Trophoblast cell (in vitro differentiated cells and primary cell): ENCODE measurements around the gene SDK2.

Experiments used
- DNase-seq, 2 donors: peaks; one replicate each; pipeline ENCODE4 v3.0.0-alpha.2; 2016
- H2AFZ ChIP-seq: 2 replicates; pipeline ENCODE4 v1.6.1; 2013; ENCODE audit warnings: low read length, moderate library complexity, mild to moderate bottlenecking; ENCODE audit not compliant: insufficient read depth, poor library complexity
- H2AK5ac ChIP-seq: 2 replicates; pipeline ENCODE4 v1.6.1; 2013; ENCODE audit warnings: mild to moderate bottlenecking, low read length
- H2BK120ac ChIP-seq: 2 replicates; pipeline ENCODE4 v1.6.1; 2013; ENCODE audit warnings: low read length, mild to moderate bottlenecking, moderate library complexity; ENCODE audit not compliant: insufficient read depth, poor library complexity
- H2BK12ac ChIP-seq: 2 replicates; pipeline ENCODE4 v1.6.1; 2013; ENCODE audit warnings: mild to moderate bottlenecking, low read length, moderate library complexity
- H2BK5ac ChIP-seq: 2 replicates; pipeline ENCODE4 v1.6.1; 2013; ENCODE audit warnings: low read length, low read depth, moderate library complexity, mild to moderate bottlenecking; ENCODE audit not compliant: poor library complexity
- H3K14ac ChIP-seq: 2 replicates; pipeline ENCODE4 v1.6.1; 2013; ENCODE audit warnings: mild to moderate bottlenecking, low read length
- H3K18ac ChIP-seq: 2 replicates; pipeline ENCODE4 v1.6.1; 2013; ENCODE audit warnings: mild to moderate bottlenecking, low read length
- H3K23ac ChIP-seq: 2 replicates; pipeline ENCODE4 v1.6.1; 2013; ENCODE audit warnings: low read length
- H3K27ac ChIP-seq: 2 replicates; pipeline ENCODE4 v1.5.1; 2013; ENCODE audit warnings: low read depth, mild to moderate bottlenecking, inconsistent platforms, low read length, moderate library complexity
- H3K27me3 ChIP-seq: 2 replicates; pipeline ENCODE4 v1.6.1; 2013; ENCODE audit warnings: inconsistent platforms, mild to moderate bottlenecking, low read length, moderate library complexity; ENCODE audit not compliant: insufficient read depth
- H3K36me3 ChIP-seq, 2 experiments: 1 replicate in 1 of 2; 2 replicates in 1 of 2; pipeline ENCODE4 v1.6.1; 2013; ENCODE audit warnings: low read length in 2 of 2, mild to moderate bottlenecking in 2 of 2, moderate library complexity in 1 of 2; ENCODE audit not compliant: insufficient read depth in 2 of 2, control insufficient read depth in 1 of 2
- H3K4ac ChIP-seq: 2 replicates; pipeline ENCODE4 v1.6.1; 2013; ENCODE audit warnings: low read depth, mild to moderate bottlenecking, low read length, moderate library complexity
- H3K4me1 ChIP-seq, 2 experiments: 1 replicate in 1 of 2; 2 replicates in 1 of 2; pipeline ENCODE4 v1.6.1; 2013; ENCODE audit warnings: low read length in 2 of 2, mild to moderate bottlenecking in 2 of 2, moderate library complexity in 1 of 2; ENCODE audit not compliant: insufficient read depth in 2 of 2, control insufficient read depth in 1 of 2
- H3K4me2 ChIP-seq: 2 replicates; pipeline ENCODE4 v1.6.1; 2013; ENCODE audit warnings: inconsistent platforms, mild to moderate bottlenecking, low read length, moderate library complexity
- H3K4me3 ChIP-seq: 2 replicates; pipeline ENCODE4 v1.5.1; 2013; ENCODE audit warnings: mild to moderate bottlenecking, low read depth, low read length, inconsistent platforms
- H3K79me1 ChIP-seq: one replicate; pipeline ENCODE4 v1.6.1; 2013; ENCODE audit warnings: low read length
- H3K79me2 ChIP-seq: 2 replicates; pipeline ENCODE4 v1.6.1; 2013; ENCODE audit warnings: low read length, mild to moderate bottlenecking; ENCODE audit not compliant: control insufficient read depth, insufficient read depth, poor library complexity
- H3K9ac ChIP-seq: 2 replicates; pipeline ENCODE4 v1.6.1; 2013; ENCODE audit warnings: mild to moderate bottlenecking, low read length
- H3K9me3 ChIP-seq: 2 replicates; pipeline ENCODE4 v1.6.1; 2013; ENCODE audit warnings: low read depth, mild to moderate bottlenecking, control low read depth, inconsistent platforms, low read length; ENCODE audit not compliant: insufficient read depth
- H4K12ac ChIP-seq: 2 replicates; pipeline ENCODE4 v1.6.1; 2013; ENCODE audit warnings: low read depth, mild to moderate bottlenecking, low read length, moderate library complexity
- H4K8ac ChIP-seq: 2 replicates; pipeline ENCODE4 v1.6.1; 2013; ENCODE audit warnings: low read depth, mild to moderate bottlenecking, low read length, moderate library complexity
- H4K91ac ChIP-seq: one replicate; pipeline ENCODE4 v1.6.1; 2013; ENCODE audit warnings: low read depth, mild to moderate bottlenecking, low read length, moderate library complexity
- WGBS: extraction: QIAGEN DNeasy Blood & Tissue Kit; methylation state at CpG from one replicate; pipeline ENCODE4 v1.1.7; 2013; ENCODE audit warnings: missing lambda C conversion rate; ENCODE audit not compliant: insufficient read length, insufficient coverage; ENCODE audit errors: extremely low coverage; 5-methylcytosine and 5-hydroxymethylcytosine counted together

Gene SDK2

DNA sequence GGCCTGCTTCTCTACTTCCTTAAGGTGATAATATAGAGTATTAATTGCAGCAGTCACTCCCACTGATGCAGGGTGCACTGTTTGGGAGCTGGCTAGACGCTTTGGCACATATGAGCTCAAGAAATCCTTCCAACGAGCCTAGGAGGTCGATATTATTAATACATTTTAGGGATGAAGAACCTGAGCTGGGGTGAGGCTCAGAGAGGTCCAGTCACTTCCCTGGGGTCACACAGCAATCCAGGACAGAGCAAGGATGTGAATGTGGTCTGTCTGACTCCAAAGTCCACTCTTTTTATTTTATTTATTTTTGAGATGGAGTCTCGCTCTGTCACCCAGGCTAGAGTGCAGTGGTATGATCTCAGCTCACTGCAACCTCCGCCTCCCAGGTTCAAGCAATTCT is 176.0 kb downstream of the SDK2 start:
- no peak overlapping the region for H3K27ac ChIP-seq
- no peak overlapping the region for H3K4me2 ChIP-seq
- no peak overlapping the region for H3K14ac ChIP-seq
- peaks cover 9% of the 10 kb centered on the region for H3K9me3 ChIP-seq
- no peak overlapping the region for H2BK5ac ChIP-seq
- H3K18ac ChIP-seq = no peak overlapping the region
- H3K9ac ChIP-seq = no peak overlapping the region
- H3K79me1 ChIP-seq = no peaks in the 10 kb centered on the region
- H2AK5ac ChIP-seq = no peak overlapping the region
- H2BK12ac ChIP-seq = no peak overlapping the region
- no peak overlapping the region for H3K4me3 ChIP-seq
- no peak overlapping the region for H3K4ac ChIP-seq
- no peak overlapping the region for H4K12ac ChIP-seq
- no peaks in the 10 kb centered on the region for H3K4me1 ChIP-seq
- no peaks in the 10 kb centered on the region for H3K36me3 ChIP-seq
- H3K23ac ChIP-seq = no peak overlapping the region
- no peak overlapping the region for H4K91ac ChIP-seq
- H3K27me3 ChIP-seq = no peaks in the 10 kb centered on the region
- DNase-seq = no peak
- no peak overlapping the region for H2BK120ac ChIP-seq
- H4K8ac ChIP-seq = no peak overlapping the region
- H3K79me2 ChIP-seq = no peaks in the 10 kb centered on the region
- WGBS = no CpG with 5 or more reads among the region's 5 CpGs
- no peak overlapping the region for H2AFZ ChIP-seq

DNA sequence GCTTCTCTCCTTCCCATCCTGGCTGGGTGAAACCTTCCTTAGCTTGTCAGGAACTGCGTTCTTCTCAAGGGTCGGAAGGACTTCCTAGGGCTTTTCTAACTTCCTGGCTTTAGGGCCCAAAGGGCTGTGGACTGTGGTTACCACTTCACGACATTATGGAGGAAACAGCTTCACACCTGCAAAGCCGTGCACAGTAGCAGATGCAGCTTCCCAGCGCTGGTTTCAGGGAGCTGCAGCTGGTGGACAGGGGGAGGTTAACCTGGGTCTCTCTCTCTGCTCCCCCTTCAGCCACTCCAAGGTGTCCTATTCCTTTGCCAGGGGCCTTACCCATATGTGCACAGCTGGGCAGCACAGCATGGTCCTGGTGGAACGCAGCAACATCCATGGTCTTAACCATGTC is 176.6 kb downstream of the SDK2 start:
- Histone ChIP-seq H2BK5ac (no peak overlapping the region), H2AFZ (no peak overlapping the region), H3K4ac (no peak overlapping the region), H3K79me1 (no peaks in the 10 kb centered on the region), H2BK120ac (no peak overlapping the region), H3K4me3 (no peak overlapping the region), H3K27ac (no peak overlapping the region), H3K36me3 (no peaks in the 10 kb centered on the region), H3K9me3 (peaks cover 7% of the 10 kb centered on the region), H4K12ac (no peak overlapping the region), H3K27me3 (no peaks in the 10 kb centered on the region), H2BK12ac (no peak overlapping the region), H4K8ac (no peak overlapping the region), H3K23ac (no peak overlapping the region), H4K91ac (no peak overlapping the region), H3K18ac (no peak overlapping the region), H3K4me2 (no peak overlapping the region), H3K14ac (no peak overlapping the region), H3K79me2 (no peaks in the 10 kb centered on the region), H3K4me1 (no peaks in the 10 kb centered on the region), H2AK5ac (no peak overlapping the region), H3K9ac (no peak overlapping the region)
- no CpG with 5 or more reads among the region's 6 CpGs for WGBS
- no peak for DNase-seq

DNA sequence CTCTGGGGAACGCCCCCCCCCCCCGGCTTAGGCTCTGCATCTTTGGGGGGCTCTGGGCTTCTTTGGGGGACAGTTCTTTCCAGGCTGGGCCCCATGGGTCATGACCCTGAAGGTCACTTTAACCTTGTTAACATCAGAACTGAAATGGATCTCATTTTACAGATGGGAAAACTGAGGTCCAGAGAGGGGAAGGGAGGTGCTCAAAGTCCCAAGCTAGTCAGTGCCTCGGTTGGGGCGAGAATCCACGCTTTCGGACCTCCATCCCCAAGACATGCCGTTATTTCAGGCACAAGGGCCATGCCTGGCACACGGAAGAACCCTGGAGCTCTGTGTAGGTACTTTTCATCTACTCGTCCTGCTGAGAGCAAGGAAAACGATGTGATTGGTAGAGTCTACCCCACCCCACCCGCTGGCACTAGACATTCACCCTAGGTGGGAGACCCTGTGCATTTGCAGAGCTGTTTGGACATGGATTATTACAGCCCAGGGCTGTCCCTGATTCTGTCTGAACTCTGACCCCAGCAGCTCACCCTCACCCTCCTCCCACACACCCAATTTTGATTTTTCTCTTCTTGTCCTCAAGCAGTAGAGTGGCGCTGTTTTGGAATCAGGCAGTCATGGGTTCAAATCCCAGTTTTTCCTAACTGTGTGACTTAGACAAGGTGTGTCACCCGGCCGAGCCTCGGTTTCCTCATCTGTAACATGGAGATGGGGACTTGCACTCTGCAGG is 177.4 kb downstream of the SDK2 start:
- Histone ChIP-seq H2AK5ac (no peak overlapping the region), H2BK120ac (no peak overlapping the region), H2BK12ac (no peak overlapping the region), H3K4ac (no peak overlapping the region), H4K12ac (no peak overlapping the region), H3K79me1 (no peaks in the 10 kb centered on the region), H3K79me2 (no peaks in the 10 kb centered on the region), H3K36me3 (no peaks in the 10 kb centered on the region), H2BK5ac (no peak overlapping the region), H3K23ac (no peak overlapping the region), H3K27me3 (no peaks in the 10 kb centered on the region), H4K8ac (no peak overlapping the region), H2AFZ (no peak overlapping the region), H3K4me1 (no peaks in the 10 kb centered on the region), H3K27ac (no peak overlapping the region), H3K9me3 (peaks cover 1% of the 10 kb centered on the region), H3K4me2 (no peak overlapping the region), H3K9ac (no peak overlapping the region), H3K14ac (no peak overlapping the region), H3K4me3 (no peak overlapping the region), H4K91ac (no peak overlapping the region), H3K18ac (no peak overlapping the region)
- no CpG with 5 or more reads among the region's 15 CpGs for WGBS
- DNase-seq = no peak

DNA sequence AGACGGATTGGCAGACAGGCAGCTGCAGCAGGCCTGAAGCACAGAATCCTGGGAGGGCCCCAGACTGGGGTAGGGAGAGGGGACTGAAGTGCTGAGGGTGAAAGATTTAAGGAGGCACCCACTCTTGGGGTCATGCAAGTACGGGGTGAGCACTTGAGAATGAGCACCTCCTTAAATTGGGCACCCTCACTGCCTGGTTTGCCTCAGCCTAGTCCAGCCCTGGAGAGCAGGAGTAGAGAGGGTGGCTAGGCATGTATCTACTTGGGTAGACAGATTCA is 178.4 kb downstream of the SDK2 start:
- Histone ChIP-seq H3K4ac (no peak overlapping the region), H3K79me1 (no peaks in the 10 kb centered on the region), H3K23ac (no peak overlapping the region), H3K14ac (no peak overlapping the region), H3K9me3 (peaks cover under 1% of the 10 kb centered on the region), H3K27me3 (no peaks in the 10 kb centered on the region), H3K4me1 (no peaks in the 10 kb centered on the region), H2BK5ac (no peak overlapping the region), H3K27ac (no peak overlapping the region), H3K18ac (no peak overlapping the region), H2BK120ac (no peak overlapping the region), H3K9ac (no peak overlapping the region), H3K79me2 (no peaks in the 10 kb centered on the region), H2AFZ (no peak overlapping the region), H2AK5ac (no peak overlapping the region), H3K4me2 (no peak overlapping the region), H2BK12ac (no peak overlapping the region), H3K4me3 (no peak overlapping the region), H4K91ac (no peak overlapping the region), H4K12ac (no peak overlapping the region), H4K8ac (no peak overlapping the region), H3K36me3 (no peaks in the 10 kb centered on the region)
- WGBS = no CpG with 5 or more reads among the region's 2 CpGs
- DNase-seq = no peak
